GM23248 (cell line): ENCODE measurements around the gene ZNF683. TPM values are rescaled to one million over a fixed set of nuclear protein-coding genes. Genes with fewer than 3 reads are reported as not detected.

Source experiments
- DNase-seq: peaks from one replicate; pipeline ENCODE4 v3.0.0-alpha.2; 2015
- H2AFZ ChIP-seq: fragments of 200-600 bp; sonication (generic); 2 replicates; pipeline ENCODE4 v1.6.1; 2016; ENCODE audit warnings: antibody characterized with exemption
- H3F3A ChIP-seq: fragments of 200-600 bp; sonication (generic); 2 replicates; pipeline ENCODE4 v1.6.1; 2016; ENCODE audit warnings: mild to moderate bottlenecking, antibody characterized with exemption, mixed run types; ENCODE audit not compliant: insufficient read depth
- H3K27ac ChIP-seq: fragments of 200-600 bp; sonication (generic); 2 replicates; pipeline ENCODE4 v1.5.1; 2016; ENCODE audit warnings: mild to moderate bottlenecking
- H3K27me3 ChIP-seq: fragments of 200-600 bp; sonication (generic); replicated peaks from 2 replicates; pipeline ENCODE4 v1.6.1; 2016; ENCODE audit warnings: mild to moderate bottlenecking; ENCODE audit not compliant: insufficient read depth
- H3K36me3 ChIP-seq: fragments of 200-600 bp; sonication (generic); 2 replicates; pipeline ENCODE4 v1.6.1; 2016; ENCODE audit warnings: low read depth, mild to moderate bottlenecking
- H3K4me1 ChIP-seq: fragments of 200-600 bp; sonication (generic); 2 replicates; pipeline ENCODE4 v1.6.1; 2016; ENCODE audit warnings: mild to moderate bottlenecking; ENCODE audit not compliant: insufficient read depth
- H3K4me2 ChIP-seq: fragments of 200-600 bp; sonication (generic); one replicate; pipeline ENCODE4 v1.6.1; 2016; ENCODE audit warnings: mild to moderate bottlenecking; ENCODE audit not compliant: unreplicated experiment
- H3K4me3 ChIP-seq: fragments of 200-600 bp; sonication (generic); 2 replicates; pipeline ENCODE4 v1.5.1; 2016; ENCODE audit warnings: mild to moderate bottlenecking
- H3K79me2 ChIP-seq: fragments of 200-600 bp; sonication (generic); 2 replicates; pipeline ENCODE4 v1.6.1; 2016; ENCODE audit warnings: mild to moderate bottlenecking; ENCODE audit not compliant: insufficient read depth
- H3K9ac ChIP-seq: fragments of 200-600 bp; sonication (generic); 2 replicates; pipeline ENCODE4 v1.6.1; 2016; ENCODE audit warnings: mild to moderate bottlenecking
- H3K9me2 ChIP-seq: fragments of 200-600 bp; sonication (generic); 2 replicates; pipeline ENCODE4 v1.6.1; 2016; ENCODE audit warnings: mixed run types, mild to moderate bottlenecking, moderate library complexity; ENCODE audit not compliant: insufficient read depth
- H3K9me3 ChIP-seq: fragments of 200-600 bp; sonication (generic); one replicate; pipeline ENCODE4 v1.6.1; 2017; ENCODE audit warnings: low read depth
- H4K20me1 ChIP-seq: fragments of 200-600 bp; sonication (generic); 2 replicates; pipeline ENCODE4 v1.6.0; 2016; ENCODE audit not compliant: insufficient read depth
- EZH2 ChIP-seq: fragments of 200-600 bp; sonication (generic); IDR thresholded peaks from 2 replicates; pipeline ENCODE4 v1.6.1; 2018; ENCODE audit warnings: antibody characterized with exemption, mild to moderate bottlenecking; ENCODE audit not compliant: insufficient read depth, poor library complexity, severe bottlenecking
- EZH2phosphoT487 ChIP-seq: fragments of 200-600 bp; sonication (generic); IDR thresholded peaks from 2 replicates; pipeline ENCODE4 v1.6.1; 2018; ENCODE audit warnings: antibody characterized with exemption, moderate library complexity, mild to moderate bottlenecking, low read depth; ENCODE audit not compliant: insufficient read depth
- WGBS, 2 experiments: methylation state at CpG; one replicate each; pipeline ENCODE4 v1.1.6; 2015 to 2017; ENCODE audit warnings: low lambda C conversion rate in 2 of 2, low coverage in 1 of 2; ENCODE audit errors: missing lambda C conversion rate in 2 of 2; 5-methylcytosine and 5-hydroxymethylcytosine counted together
- in situ Hi-C: fragments of 300-500 bp; cut with MboI; formaldehyde crosslinking; loops from 2 replicates; pipeline ENCODE4 v1.15.0; 2020
- polyA plus RNA-seq: library from polyadenylated mRNA; unstranded; fragments of >200 nt; fragmentation: Nextera tagmentation; extraction: Ambion mirVana; gene quantifications from 2 replicates; pipeline ENCODE4 v1.2.1, GENCODE V29; 2016
- total RNA-seq: library from RNA; depleted of rRNA; stranded (reverse); fragments of >200 nt; shearing (Covaris generic); gene quantifications from 2 replicates; pipeline ENCODE4 v1.2.3, GENCODE V29; 2014

Gene ZNF683
- total and polyA plus RNA-seq, 2 experiments from 2014 or later: not detected

GRCh38 chr1:26340047-26340481, 32.5 kb downstream of the ZNF683 start:
- 38 to 42% methylated on average over 4 of the region's 4 CpGs for WGBS, 2 experiments

GRCh38 chr1:26338670-26339069, 33.9 kb downstream of the ZNF683 start:
- Histone ChIP-seq H2AFZ (no peak overlapping the region), H3K4me2 (no peak overlapping the region), H4K20me1 (no peaks in the 10 kb centered on the region), H3K27me3 (peaks cover 9% of the 10 kb centered on the region), H3K4me1 (0 out of 2 replicates have a peak, but pooled peaks cover 4% of the 10 kb centered on the region), H3K79me2 (no peaks in the 10 kb centered on the region), H3K9me2 (no peaks in the 10 kb centered on the region), H3K9me3 (no peaks in the 10 kb centered on the region), H3F3A (no peaks in the 10 kb centered on the region), H3K4me3 (no peak overlapping the region), H3K9ac (no peak overlapping the region), H3K36me3 (no peaks in the 10 kb centered on the region), H3K27ac (no peak overlapping the region)
- TF ChIP-seq EZH2phosphoT487: no peak
- DNase-seq: no peak
- WGBS, 2 experiments: 83 to 100% methylated on average over 1 of the region's 1 CpG
- in situ Hi-C loops: no loop called here

More at GRCh38 chr1:26340047-26340481, 32.5 kb downstream of the ZNF683 start:
- Histone ChIP-seq H2AFZ (no peak overlapping the region), H3K4me2 (no peak overlapping the region), H3K4me3 (no peak overlapping the region), H3K9ac (no peak overlapping the region), H3K9me2 (no peaks in the 10 kb centered on the region), H3K9me3 (no peaks in the 10 kb centered on the region), H3K4me1 (0 out of 2 replicates have a peak, but pooled peaks cover 4% of the 10 kb centered on the region), H3K27ac (no peak overlapping the region), H3K36me3 (no peaks in the 10 kb centered on the region), H3F3A (no peaks in the 10 kb centered on the region), H3K27me3 (peaks cover 9% of the 10 kb centered on the region), H3K79me2 (no peaks in the 10 kb centered on the region), H4K20me1 (no peaks in the 10 kb centered on the region)
- DNase-seq: no peak
- TF ChIP-seq EZH2 (no peak), EZH2phosphoT487 (no peak)
- in situ Hi-C loops: no loop called here

- H3K9ac ChIP-seq: no peak overlapping the region
- 0 out of 2 replicates have a peak, but pooled peaks cover 4% of the 10 kb centered on the region for H3K4me1 ChIP-seq
- no peaks in the 10 kb centered on the region for H3K79me2 ChIP-seq
- no peak for DNase-seq
- H3K4me2 ChIP-seq: no peak overlapping the region
- H3K27me3 ChIP-seq: peaks cover 9% of the 10 kb centered on the region
- no peaks in the 10 kb centered on the region for H4K20me1 ChIP-seq
- TF ChIP-seq EZH2: no peak
- no peak for TF ChIP-seq EZH2phosphoT487
- no peak overlapping the region for H3K27ac ChIP-seq
- H3K36me3 ChIP-seq: no peaks in the 10 kb centered on the region
- no peaks in the 10 kb centered on the region for H3F3A ChIP-seq
- in situ Hi-C loops: no loop called here
- no peaks in the 10 kb centered on the region for H3K9me3 ChIP-seq
- WGBS, 2 experiments: 71 to 75% methylated on average over 4 of the region's 4 CpGs
- H2AFZ ChIP-seq: no peak overlapping the region
- H3K4me3 ChIP-seq: no peak overlapping the region
- no peaks in the 10 kb centered on the region for H3K9me2 ChIP-seq
Observed at GRCh38 chr1:26337625-26338024, 34.9 kb downstream of the ZNF683 start.

GRCh38 chr1:26337206-26337535, 35.4 kb downstream of the ZNF683 start:
- Histone ChIP-seq H3K36me3 (no peaks in the 10 kb centered on the region), H3K9me2 (no peaks in the 10 kb centered on the region), H3K4me2 (no peak overlapping the region), H3F3A (no peaks in the 10 kb centered on the region), H3K27me3 (peaks cover 9% of the 10 kb centered on the region), H3K27ac (no peak overlapping the region), H3K79me2 (no peaks in the 10 kb centered on the region), H2AFZ (no peak overlapping the region), H3K9me3 (no peaks in the 10 kb centered on the region), H3K4me1 (0 out of 2 replicates have a peak, but pooled peaks cover 4% of the 10 kb centered on the region), H3K9ac (no peak overlapping the region), H3K4me3 (no peak overlapping the region), H4K20me1 (no peaks in the 10 kb centered on the region)
- in situ Hi-C loops: no loop called here
- TF ChIP-seq EZH2 (no peak), EZH2phosphoT487 (no peak)
- DNase-seq: no peak
- WGBS, 2 experiments: 80 to 83% methylated on average over 7 of the region's 7 CpGs
